H1 (cell line): ENCODE measurements around the gene ZNF516. TPM values are rescaled to one million over a fixed set of nuclear protein-coding genes. Genes with fewer than 3 reads are reported as not detected.

Experiments
- CTCF ChIA-PET: fragments of 300-600 bp; sonication (Branson Sonifier 250); formaldehyde crosslinking; loops from one replicate; lab custom pipeline; 2021; ENCODE audit not compliant: partially characterized antibody; lab: Charles Lee
- POLR2A ChIA-PET: fragments of 300-600 bp; sonication (Branson Sonifier 250); formaldehyde crosslinking; loops from one replicate; lab custom pipeline; 2021; ENCODE audit warnings: inconsistent platforms; ENCODE audit not compliant: partially characterized antibody; lab: Charles Lee
- DNase-seq, 2 experiments: peaks; one replicate each; pipeline versions ENCODE4 v3.0.0 to v3.0.0-alpha.2; 2010 to 2022; ENCODE audit warnings: low spot score in 2 of 2, low read depth in 1 of 2, mixed read lengths in 1 of 2
- FAIRE-seq: peaks from 2 replicates; lab custom pipeline; 2011; peaks lifted over from hg19 to GRCh38; lab: Jason Lieb, UNC
- H2AFZ ChIP-seq: 2 replicates; pipeline ENCODE4 v1.8.1; 2012; ENCODE audit warnings: low read length, inconsistent platforms
- H2AK5ac ChIP-seq: 2 replicates; pipeline ENCODE4 v1.6.1; 2013; ENCODE audit warnings: low read depth, low read length
- H2BK120ac ChIP-seq: replicated peaks from 2 replicates; pipeline ENCODE3; 2013; ENCODE audit warnings: low read depth, low read length, inconsistent platforms
- H2BK12ac ChIP-seq: 2 replicates; pipeline ENCODE4 v1.6.1; 2013; ENCODE audit warnings: low read depth, low read length
- H2BK15ac ChIP-seq: 2 replicates; pipeline ENCODE4 v1.6.1; 2013; ENCODE audit warnings: low read length
- H2BK20ac ChIP-seq: 2 replicates; pipeline ENCODE4 v1.6.1; 2013; ENCODE audit warnings: low read length
- H2BK5ac ChIP-seq: 2 replicates; pipeline ENCODE4 v1.6.1; 2013; ENCODE audit warnings: low read depth, low read length
- H3K14ac ChIP-seq: 2 replicates; pipeline ENCODE4 v1.6.1; 2013; ENCODE audit warnings: inconsistent platforms; ENCODE audit not compliant: insufficient read length
- H3K18ac ChIP-seq: 2 replicates; pipeline ENCODE4 v1.6.1; 2013; ENCODE audit warnings: low read length; ENCODE audit errors: extremely low read depth
- H3K23ac ChIP-seq: 2 replicates; pipeline ENCODE4 v1.6.1; 2013; ENCODE audit warnings: inconsistent platforms; ENCODE audit not compliant: insufficient read length
- H3K23me2 ChIP-seq: 2 replicates; pipeline ENCODE4 v1.6.1; 2013; ENCODE audit warnings: low read depth, low read length
- H3K27ac ChIP-seq: 2 replicates; pipeline ENCODE4 v1.6.1; 2011; ENCODE audit warnings: low read depth, low read length, inconsistent platforms
- H3K27me3 ChIP-seq, 4 experiments: replicated peaks in 1 of 4; 1 replicate in 1 of 4; 2 replicates in 3 of 4; pipeline versions ENCODE4 v1.6.1 to v1.8.1; 2011 to 2013; ENCODE audit warnings: low read length in 3 of 4, mild to moderate bottlenecking in 3 of 4, inconsistent platforms in 2 of 4, mixed read lengths in 2 of 4, moderate library complexity in 1 of 4; ENCODE audit not compliant: control insufficient read depth in 3 of 4, insufficient read depth in 3 of 4; ENCODE audit errors: extremely low read depth in 1 of 4
- H3K36me3 ChIP-seq, 4 experiments: 2 replicates each; pipeline versions ENCODE4 v1.6.1 to v1.8.1; 2011 to 2013; ENCODE audit warnings: mild to moderate bottlenecking in 4 of 4, low read length in 3 of 4, moderate library complexity in 2 of 4, control low read depth in 1 of 4, inconsistent platforms in 1 of 4; ENCODE audit not compliant: insufficient read depth in 4 of 4, control insufficient read depth in 2 of 4
- H3K4ac ChIP-seq: replicated peaks from 2 replicates; pipeline ENCODE3; 2013; ENCODE audit warnings: low read length, low read depth, mixed read lengths, inconsistent platforms; ENCODE audit not compliant: insufficient read length
- H3K4me1 ChIP-seq, 4 experiments: replicated peaks in 1 of 4; 1 replicate in 1 of 4; 2 replicates in 3 of 4; pipeline versions ENCODE4 v1.6.1 to v1.8.1; 2011 to 2013; ENCODE audit warnings: low read length in 3 of 4, inconsistent platforms in 2 of 4, mixed read lengths in 1 of 4; ENCODE audit not compliant: insufficient read depth in 4 of 4, control insufficient read depth in 3 of 4
- H3K4me2 ChIP-seq, 2 experiments: 2 replicates each; pipeline versions ENCODE4 v1.6.1 to v1.8.1; 2011 to 2013; ENCODE audit warnings: low read depth in 2 of 2, low read length in 2 of 2, control low read depth in 1 of 2, inconsistent platforms in 1 of 2, mild to moderate bottlenecking in 1 of 2; ENCODE audit not compliant: insufficient read depth in 1 of 2
- H3K4me3 ChIP-seq, 4 experiments: fragments of 200-600, 300-600 bp in 1 of 4; sonication (generic), shearing (Covaris generic), sonication (Bioruptor Twin) in 1 of 4; 2 replicates each; pipeline versions ENCODE4 v1.5.1 to v1.8.1; 2011 to 2016; ENCODE audit warnings: low read length in 4 of 4, low read depth in 3 of 4, control low read depth in 2 of 4, inconsistent platforms in 2 of 4, mild to moderate bottlenecking in 2 of 4, mixed read lengths in 1 of 4, moderate library complexity in 1 of 4; ENCODE audit not compliant: insufficient read depth in 2 of 4; ENCODE audit errors: extremely low read depth in 1 of 4
- H3K56ac ChIP-seq: replicated peaks from 2 replicates; pipeline ENCODE3; 2013; ENCODE audit warnings: low read depth, mild to moderate bottlenecking, mixed read lengths, low read length, inconsistent platforms; ENCODE audit not compliant: insufficient read length
- H3K79me1 ChIP-seq: 2 replicates; pipeline ENCODE4 v1.6.1; 2013; ENCODE audit warnings: low read depth, low read length, control low read depth
- H3K79me2 ChIP-seq, 2 experiments: 2 replicates each; pipeline versions ENCODE4 v1.6.1 to v1.8.1; 2012 to 2013; ENCODE audit warnings: low read length in 2 of 2, mild to moderate bottlenecking in 2 of 2, inconsistent platforms in 1 of 2; ENCODE audit not compliant: insufficient read depth in 2 of 2, control insufficient read depth in 1 of 2
- H3K9ac ChIP-seq, 4 experiments: replicated peaks in 1 of 4; 1 replicate in 1 of 4; 2 replicates in 3 of 4; pipeline versions ENCODE4 v1.6.1 to v1.8.1; 2011 to 2013; ENCODE audit warnings: low read depth in 3 of 4, low read length in 3 of 4, control low read depth in 2 of 4, mild to moderate bottlenecking in 2 of 4, moderate library complexity in 2 of 4, inconsistent platforms in 1 of 4; ENCODE audit errors: extremely low read depth in 1 of 4
- H3K9me3 ChIP-seq, 2 experiments: 2 replicates each; pipeline versions ENCODE4 v1.6.1 to v1.8.1; 2012 to 2013; ENCODE audit warnings: mild to moderate bottlenecking in 2 of 2, moderate library complexity in 2 of 2, control low read depth in 1 of 2, inconsistent platforms in 1 of 2, low read depth in 1 of 2, low read length in 1 of 2, mixed read lengths in 1 of 2; ENCODE audit not compliant: insufficient read depth in 2 of 2
- H4K20me1 ChIP-seq, 2 experiments: replicated peaks in 1 of 2; 2 replicates each; pipeline versions ENCODE3 to v1.8.1; 2011 to 2013; ENCODE audit warnings: inconsistent platforms in 2 of 2, low read length in 2 of 2, mild to moderate bottlenecking in 1 of 2; ENCODE audit not compliant: insufficient read depth in 2 of 2, control insufficient read depth in 1 of 2
- H4K5ac ChIP-seq: 2 replicates; pipeline ENCODE4 v1.6.1; 2013; ENCODE audit warnings: low read length, low read depth, mixed read lengths, inconsistent platforms; ENCODE audit not compliant: insufficient read length
- H4K8ac ChIP-seq: 2 replicates; pipeline ENCODE4 v1.8.0; 2013; ENCODE audit warnings: mild to moderate bottlenecking, moderate library complexity, low read length, inconsistent platforms; ENCODE audit not compliant: insufficient read depth; ENCODE audit errors: extremely low read depth
- H4K91ac ChIP-seq: replicated peaks from 2 replicates; pipeline ENCODE3; 2013; ENCODE audit warnings: low read length, mixed read lengths, inconsistent platforms; ENCODE audit not compliant: insufficient read length
- ASH2L ChIP-seq: fragments of 200-600, 300-600 bp; sonication (generic); IDR thresholded peaks from one replicate; pipeline ENCODE4 v1.7.1; 2017; ENCODE audit warnings: low read length
- BACH1 ChIP-seq: IDR thresholded peaks from 2 replicates; pipeline ENCODE4 v1.6.1; 2012; ENCODE audit warnings: low read length, improper control_type of control experiment
- BRCA1 ChIP-seq: IDR thresholded peaks from 2 replicates; pipeline ENCODE4 v1.6.1; 2012; ENCODE audit warnings: low read depth, low read length, improper control_type of control experiment
- GABPA ChIP-seq: IDR thresholded peaks from 2 replicates; pipeline ENCODE4 v1.6.1; 2011; ENCODE audit warnings: mild to moderate bottlenecking, low read length, moderate library complexity, borderline replicate concordance; ENCODE audit not compliant: insufficient read depth
- KDM5A ChIP-seq: fragments of 200-600 bp; IDR thresholded peaks from 2 replicates; pipeline ENCODE4 v1.7.1; 2012; ENCODE audit warnings: mild to moderate bottlenecking, low read length, inconsistent platforms, mixed read lengths
- POLR2A ChIP-seq, 2 experiments: IDR thresholded peaks; 1 replicate in 1 of 2; 2 replicates in 1 of 2; pipeline ENCODE4 v1.6.1; 2011; ENCODE audit warnings: low read depth in 2 of 2, low read length in 2 of 2, mild to moderate bottlenecking in 2 of 2; ENCODE audit errors: control extremely low read depth in 1 of 2
- RAD21 ChIP-seq, 2 experiments: IDR thresholded peaks in 1 of 2; conservative IDR thresholded peaks in 1 of 2; 2 replicates each; pipeline ENCODE4 v1.6.1; 2011; ENCODE audit warnings: low read depth in 2 of 2, low read length in 2 of 2, improper control_type of control experiment in 1 of 2, inconsistent platforms in 1 of 2, mild to moderate bottlenecking in 1 of 2, moderate library complexity in 1 of 2
- RXRA ChIP-seq: IDR thresholded peaks from 2 replicates; pipeline ENCODE4 v1.6.1; 2011; ENCODE audit warnings: low read depth, mild to moderate bottlenecking, low read length, moderate library complexity; ENCODE audit not compliant: insufficient read depth
- SIRT6 ChIP-seq: IDR thresholded peaks from one replicate; pipeline ENCODE4 v1.7.1; 2012; ENCODE audit warnings: low read length, inconsistent platforms
- SIX5 ChIP-seq: IDR thresholded peaks from 2 replicates; pipeline ENCODE4 v1.6.1; 2011; ENCODE audit warnings: mild to moderate bottlenecking, low read depth, low read length
- SRF ChIP-seq: IDR thresholded peaks from 2 replicates; pipeline ENCODE4 v1.6.1; 2011; ENCODE audit warnings: mild to moderate bottlenecking, low read depth, low read length, moderate library complexity
- TEAD4 ChIP-seq: IDR thresholded peaks from 2 replicates; pipeline ENCODE4 v1.6.1; 2012; ENCODE audit warnings: low read depth, low read length, inconsistent platforms, mixed read lengths
- YY1 ChIP-seq: IDR thresholded peaks from 2 replicates; pipeline ENCODE4 v1.6.1; 2011; ENCODE audit warnings: low read depth, mild to moderate bottlenecking, low read length
- WGBS, 2 experiments: shearing (Covaris generic) in 1 of 2; methylation state at CpG; one replicate each; pipeline versions ENCODE4 v1.1.6 to v1.1.7; 2013 to 2015; ENCODE audit warnings: low lambda C conversion rate in 2 of 2, mixed read lengths in 2 of 2, inconsistent platforms in 1 of 2, low coverage in 1 of 2, missing lambda C conversion rate in 1 of 2; ENCODE audit not compliant: insufficient replicate concordance in 2 of 2, insufficient coverage in 1 of 2, insufficient read length in 1 of 2; ENCODE audit errors: extremely low coverage in 1 of 2, missing lambda C conversion rate in 1 of 2; 5-methylcytosine and 5-hydroxymethylcytosine counted together
- polyA plus RNA-seq, 7 experiments: library from polyadenylated mRNA; depleted of rRNA in 3 of 7; stranded (reverse) in 5 of 7; unstranded in 2 of 7; fragments of >200 nt in 5 of 7; fragments of 200-250 nt in 2 of 7; gene quantifications; 1 replicate in 5 of 7; 2 replicates in 1 of 7; 4 replicates in 1 of 7; pipeline versions ENCODE4 v1.2.1 to v1.2.3, GENCODE V29; 2011 to 2013; ENCODE audit warnings: missing spikeins in 2 of 7, mixed read lengths in 2 of 7
- total RNA-seq: library from RNA; stranded (reverse); fragmentation: NEBNext Ultra II Directional; extraction: Animal tissue kit (Norgen Biotek cat#: 25700); gene quantifications from 2 replicates; pipeline ENCODE4 v1.2.1, GENCODE V29; 2021
- TF ChIP-seq, protein P1 (sequence below): IDR thresholded peaks from 2 replicates; pipeline ENCODE4 v1.6.1; 2012; ENCODE audit warnings: inconsistent platforms

Gene ZNF516
- total and polyA plus RNA-seq, 2 of the 8 experiments (the other 6 are each of a cell fraction or from before 2014, with no cell fraction given), result 7.3 to 17.0 TPM

GRCh38 chr18:76357174-76357573, 137.9 kb downstream of the ZNF516 start:
- Histone ChIP-seq H4K5ac (no peak overlapping the region), H3K56ac (no peak overlapping the region), H3K4me3 (no peak overlapping the region), H3K23me2 (no peaks in the 10 kb centered on the region), H3K4ac (no peak overlapping the region), H3K18ac (no peak overlapping the region), H3K79me1 (no peaks in the 10 kb centered on the region), H2AFZ (no peak overlapping the region), H3K4me1 (peaks cover 0 to 6% (median 2%) of the 10 kb centered on the region in 4 experiments; a peak in 3 of 7 replicates), H3K79me2 (no peaks in the 10 kb centered on the region), H2BK5ac (no peak overlapping the region), H3K9me3 (no peaks in the 10 kb centered on the region), H2AK5ac (no peak overlapping the region), H2BK20ac (no peak overlapping the region), H4K20me1 (no peaks in the 10 kb centered on the region), H3K27me3 (no peaks in the 10 kb centered on the region), H3K27ac (no peak overlapping the region), H4K8ac (peak overlapping the region; percentile 42; the same call in 1 of the 2 replicates), H3K14ac (no peak overlapping the region), H2BK120ac (no peak overlapping the region), H3K4me2 (no peak overlapping the region), H3K9ac (no peak overlapping the region), H2BK15ac (no peak overlapping the region), H3K36me3 (peaks cover 0 to 3% (median under 1%) of the 10 kb centered on the region in 4 experiments; a peak in 3 of 8 replicates), H3K23ac (no peak overlapping the region), H2BK12ac (no peak overlapping the region), H4K91ac (no peak overlapping the region)
- CTCF ChIA-PET, result no interaction called here
- FAIRE-seq (no peak), DNase-seq (no peak)
- WGBS, 2 experiments, result 90% methylated on average over 25 of the region's 26 CpGs; no CpG with 5 or more reads in 1 of the 2 experiments
- TF ChIP-seq POLR2A (IDR thresholded peaks at IDR 0.05; ENCODE audit: control extremely low read depth in 1 of 2, low read depth in 2 of 2, low read length in 2 of 2) (no peak), SIX5 (no peak), TEAD4 (no peak), SIRT6 (no peak), BACH1 (no peak), ASH2L (no peak), KDM5A (no peak), BRCA1 (no peak), RAD21 (IDR thresholded peaks at IDR 0.05 in 1 of 2, conservative IDR thresholded peaks at IDR 0.05 in 1 of 2; ENCODE audit: low read depth in 2 of 2, low read length in 2 of 2) (no peak), YY1 (no peak), SRF (no peak), GABPA (no peak), RXRA (no peak)
- TF ChIP-seq, protein P1, sequence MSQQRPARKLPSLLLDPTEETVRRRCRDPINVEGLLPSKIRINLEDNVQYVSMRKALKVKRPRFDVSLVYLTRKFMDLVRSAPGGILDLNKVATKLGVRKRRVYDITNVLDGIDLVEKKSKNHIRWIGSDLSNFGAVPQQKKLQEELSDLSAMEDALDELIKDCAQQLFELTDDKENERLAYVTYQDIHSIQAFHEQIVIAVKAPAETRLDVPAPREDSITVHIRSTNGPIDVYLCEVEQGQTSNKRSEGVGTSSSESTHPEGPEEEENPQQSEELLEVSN, result no peak
- POLR2A ChIA-PET, result no interaction called here
